HG02885 (cell line): ENCODE results near the gene ARID5B.

Experiments used
- ATAC-seq: cut with Tn5 transposase; IDR thresholded peaks from one replicate; pipeline ENCODE4 v1.9.1; 2021; ENCODE audit warnings: mild to moderate bottlenecking; ENCODE audit not compliant: unreplicated experiment, poor library complexity

The ARID5B gene

GRCh38 chr10:61903221-61903927, 1.9 kb downstream of the ARID5B start:
- peak; percentile 47 for ATAC-seq

GRCh38 chr10:61903928-61904344, 2.4 kb downstream of the ARID5B start:
- no peak for ATAC-seq

DNA sequence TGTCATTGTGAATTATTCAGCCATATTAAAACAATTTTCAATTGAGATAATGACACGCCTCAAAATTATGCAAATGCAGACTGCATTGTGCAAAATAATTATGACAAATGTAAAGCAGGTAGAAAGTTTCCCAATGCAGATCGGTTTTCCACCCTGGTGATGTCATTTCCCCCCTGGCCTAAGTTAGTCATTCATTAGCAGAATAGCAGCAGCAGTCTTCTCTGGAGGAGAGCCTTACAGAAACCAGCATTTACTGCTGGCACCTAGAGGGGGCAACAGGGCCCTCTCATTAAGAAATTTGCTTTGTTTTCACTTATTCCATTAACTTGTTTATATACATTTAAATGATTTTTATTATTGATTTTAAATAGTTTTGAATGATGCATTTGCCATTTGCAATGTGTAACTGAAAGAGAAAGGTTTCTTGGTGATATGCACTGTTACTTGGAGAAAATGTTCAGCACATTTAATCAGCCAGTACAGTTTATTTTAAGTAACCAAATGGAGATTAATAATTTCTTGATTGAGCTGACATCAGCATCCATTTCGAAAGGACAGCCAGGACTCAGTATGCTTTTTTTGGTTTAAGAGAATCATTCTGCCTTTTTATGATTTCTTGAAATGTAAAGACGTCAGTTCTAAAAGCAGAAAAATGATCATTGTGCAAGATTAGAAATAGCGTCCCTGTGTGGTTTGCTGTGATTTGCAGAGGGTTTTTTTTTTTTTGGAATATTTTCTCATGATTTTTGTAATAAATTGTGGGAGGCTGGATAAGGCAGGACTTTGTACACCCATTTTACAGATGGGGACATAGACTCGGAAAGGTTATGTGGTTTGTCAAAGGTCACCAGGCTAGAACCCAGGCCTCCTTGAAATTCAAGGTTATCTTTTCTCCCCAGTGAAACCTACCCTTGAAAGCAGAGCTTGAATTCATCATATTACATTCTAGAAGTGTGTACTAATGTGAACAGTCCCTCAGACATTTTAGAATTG, 3.5 kb downstream of the ARID5B start:
- peak; percentile 38 for ATAC-seq

DNA sequence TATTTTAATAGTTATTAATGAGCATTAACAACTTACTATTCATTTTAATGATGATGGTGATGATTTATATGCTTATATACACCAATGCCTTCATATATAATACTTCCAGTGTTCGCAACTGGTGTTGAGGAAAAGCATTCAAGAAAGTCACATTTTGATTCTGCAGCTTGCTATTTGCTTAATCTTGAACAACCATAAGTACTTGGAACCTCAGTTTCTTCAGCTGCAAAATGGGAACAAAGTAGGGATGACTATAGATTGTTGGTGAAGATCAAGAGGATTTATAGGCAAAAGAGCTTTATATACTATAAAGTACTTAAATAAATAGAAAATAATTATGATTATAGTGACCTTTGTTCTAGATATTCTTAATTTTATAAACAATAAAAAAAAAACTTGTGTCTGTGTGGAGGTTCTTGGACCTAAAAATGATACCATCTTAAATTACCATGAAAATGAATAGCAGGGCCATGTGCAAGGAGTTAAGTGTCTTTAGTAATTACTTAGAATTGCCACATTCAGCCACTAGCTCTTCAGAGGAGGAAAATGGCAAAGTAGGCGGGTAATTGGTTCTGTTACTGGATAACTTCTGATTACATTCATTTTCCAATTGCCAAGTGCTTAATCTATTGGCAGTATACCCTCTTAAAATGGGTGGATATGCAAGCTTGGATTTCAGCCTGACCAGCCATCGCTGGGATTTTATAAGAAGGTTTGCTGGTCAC, 4.5 kb downstream of the ARID5B start:
- no peak for ATAC-seq

DNA sequence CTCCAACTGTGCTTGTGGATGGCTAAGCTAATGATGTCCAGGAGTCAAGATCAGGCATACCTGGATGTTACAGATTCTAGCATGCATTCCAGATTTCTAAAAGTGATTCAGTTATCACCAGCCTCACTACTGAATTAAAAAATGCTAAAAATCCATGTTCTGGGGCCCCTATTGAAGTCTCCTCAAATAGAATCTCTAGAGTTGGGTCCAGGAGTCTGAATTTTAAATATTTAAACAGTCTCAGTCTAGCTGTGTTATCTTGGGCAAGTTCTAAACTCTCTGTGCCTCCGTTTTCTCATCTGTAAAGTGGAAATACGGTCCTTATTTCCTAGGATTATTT, 5.0 kb downstream of the ARID5B start:
- ATAC-seq, result no peak

DNA sequence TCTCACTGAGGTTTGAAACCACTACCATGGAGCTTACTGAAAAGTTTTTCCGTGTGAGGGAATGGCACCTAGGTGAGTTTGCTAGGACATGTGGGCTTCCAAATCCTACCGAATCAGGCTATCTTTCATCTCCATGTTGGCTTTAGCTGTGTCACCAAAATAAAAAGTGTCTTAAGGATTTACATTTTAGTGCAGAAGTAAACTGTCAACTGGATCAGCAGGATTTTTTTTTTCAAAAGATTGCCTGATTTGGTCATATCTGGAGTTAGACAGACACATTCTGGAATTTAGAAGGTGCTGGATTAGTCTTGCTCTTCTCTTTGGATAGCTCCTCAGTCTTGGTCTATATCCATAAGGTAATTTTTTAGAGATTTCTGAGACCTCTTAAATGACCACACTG, 5.5 kb downstream of the ARID5B start:
- no peak for ATAC-seq

DNA sequence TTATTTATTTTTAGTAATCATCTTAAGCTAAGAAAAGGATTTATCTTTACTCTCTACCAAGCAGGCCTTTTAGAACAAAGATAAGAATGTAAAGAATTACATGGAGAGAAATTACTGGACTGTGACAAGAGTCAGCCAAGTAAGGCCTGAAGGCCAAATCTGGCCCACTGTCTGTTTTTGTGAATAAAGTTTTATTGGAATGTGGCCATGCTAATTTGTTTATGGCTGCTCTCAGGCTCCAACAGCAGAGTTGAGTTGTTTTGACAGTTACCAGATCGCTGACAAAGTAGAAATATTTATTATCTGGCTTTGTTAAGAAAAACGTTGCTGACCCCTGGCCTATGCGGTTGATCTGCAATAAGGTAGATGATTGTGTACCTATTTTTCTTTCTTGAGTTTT, 6.1 kb downstream of the ARID5B start:
- no peak for ATAC-seq

GRCh38 chr10:61910226-61910805, 8.8 kb downstream of the ARID5B start:
- ATAC-seq, result no peak

DNA sequence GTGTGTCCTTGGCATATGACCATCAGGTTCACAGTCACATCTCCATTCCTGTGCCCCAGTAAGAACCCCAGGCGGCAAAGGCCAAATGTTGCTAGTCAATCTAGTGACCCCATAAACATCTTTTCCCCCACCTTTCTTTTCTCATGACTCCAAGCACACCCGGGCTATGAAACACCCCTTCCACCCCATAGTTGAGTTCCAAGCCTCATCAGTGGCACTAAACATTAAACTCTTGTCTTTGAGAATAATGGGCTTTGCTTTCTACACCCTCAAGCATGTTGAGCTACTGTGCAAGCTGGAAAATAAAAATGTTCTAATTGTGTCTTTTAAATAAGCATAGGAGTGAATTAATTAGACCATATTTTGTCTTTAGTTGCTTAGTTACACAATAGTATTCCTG, 9.4 kb downstream of the ARID5B start:
- ATAC-seq, result no peak

DNA sequence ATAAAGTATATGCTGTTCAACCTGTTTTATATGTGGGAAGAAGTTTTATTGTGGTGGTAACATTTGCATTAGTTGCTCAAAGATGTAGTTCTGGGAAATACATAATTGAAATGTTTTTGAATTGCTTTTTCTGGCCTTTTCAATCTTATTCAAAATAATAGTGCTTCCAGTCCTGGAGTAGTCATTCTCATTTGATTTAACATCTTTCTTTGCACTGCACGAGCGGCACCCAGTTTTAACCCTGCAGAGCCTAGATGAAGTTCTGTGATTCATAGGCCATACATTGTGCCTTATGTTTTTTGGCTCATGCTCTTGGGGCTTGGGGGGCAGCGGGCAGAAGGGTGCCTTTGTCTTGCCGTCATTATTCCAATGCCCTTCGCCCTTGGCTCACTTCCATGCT, 9.9 kb downstream of the ARID5B start:
- ATAC-seq, result no peak

DNA sequence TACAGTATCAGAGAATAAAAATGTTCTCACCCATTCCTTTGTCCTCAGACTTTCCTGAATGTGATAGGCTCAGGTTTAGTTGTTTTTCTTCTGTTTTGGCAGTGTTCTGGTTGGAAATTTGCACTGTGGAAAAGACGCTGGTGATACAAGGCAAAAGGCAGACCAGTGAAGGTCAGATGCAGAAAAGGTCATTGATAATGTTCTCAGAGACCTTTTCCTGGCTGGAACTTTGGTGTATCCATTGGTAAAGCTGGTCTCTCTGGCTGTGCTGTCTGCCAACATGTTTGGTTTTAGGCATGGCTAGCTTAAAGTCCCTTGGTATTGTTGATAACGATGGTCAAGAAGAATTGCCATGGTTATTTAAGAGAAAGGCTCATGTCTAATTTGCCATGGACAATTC, 11.5 kb downstream of the ARID5B start:
- no peak for ATAC-seq

DNA sequence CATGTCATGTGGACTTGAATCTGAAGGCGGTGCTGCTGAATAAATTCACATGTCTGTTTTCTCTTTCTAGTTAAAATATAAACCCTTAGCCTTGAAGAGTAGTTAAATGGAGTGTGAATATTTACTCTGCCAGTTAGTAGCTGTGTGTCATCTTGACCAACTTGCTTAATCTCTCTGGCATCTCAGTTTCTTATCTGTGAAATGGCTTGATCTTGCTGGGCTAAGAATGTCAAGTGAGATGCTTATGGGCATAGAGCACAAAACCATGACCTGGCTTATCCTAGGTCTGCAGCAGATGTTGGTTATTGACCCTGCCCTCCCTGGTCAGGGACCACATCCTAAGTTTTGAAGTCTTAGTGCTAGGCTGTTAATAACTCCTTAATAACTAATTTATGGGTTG, 16.6 kb downstream of the ARID5B start:
- no peak for ATAC-seq

DNA sequence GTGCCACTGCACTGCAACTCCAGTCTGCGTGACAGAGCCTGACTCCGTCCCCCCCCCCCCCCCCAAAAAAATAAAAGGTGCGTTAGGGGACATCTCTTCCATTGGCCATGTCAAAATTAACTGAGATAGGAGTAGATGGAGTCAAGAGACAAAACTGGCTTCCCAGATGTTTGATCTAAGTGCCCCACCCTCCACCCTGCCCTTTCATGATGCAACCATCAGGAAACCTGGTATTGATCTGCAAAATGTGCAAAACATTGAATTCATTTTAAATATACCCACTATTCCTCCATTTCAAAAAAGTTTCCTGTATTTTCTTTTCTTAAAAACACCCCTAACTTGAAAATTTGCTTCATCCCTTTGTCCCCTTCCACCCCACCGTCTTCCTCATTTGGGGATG, 17.5 kb downstream of the ARID5B start:
- no peak for ATAC-seq

DNA sequence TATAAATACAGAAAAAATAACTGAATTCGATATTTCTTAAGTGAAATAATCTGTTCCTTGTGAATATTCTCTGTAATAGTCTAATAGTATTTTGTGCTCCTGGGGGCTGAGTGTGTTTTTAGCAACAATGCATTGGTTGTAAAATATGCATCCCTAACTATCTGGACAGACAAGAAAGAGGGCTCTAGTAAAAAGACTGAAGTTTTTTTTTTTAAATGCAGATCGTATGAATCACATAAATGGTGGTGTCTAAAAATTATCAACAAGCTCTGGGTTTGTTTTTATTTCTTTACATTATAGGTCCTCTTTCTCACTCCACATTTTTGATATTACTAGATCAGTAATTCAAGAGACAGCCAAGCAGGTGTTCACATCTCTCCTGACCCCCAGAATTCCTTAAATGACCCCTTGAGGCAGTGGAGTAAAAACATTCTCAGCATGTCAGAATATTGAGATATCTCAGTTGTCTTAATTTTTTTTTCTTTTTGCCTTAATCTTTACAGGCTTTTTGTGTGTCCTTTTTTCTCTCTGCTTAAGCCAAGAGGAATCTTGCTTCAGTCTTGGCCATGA, 18.2 kb downstream of the ARID5B start:
- ATAC-seq, result no peak

- peak; percentile 88 for ATAC-seq
Measured at GRCh38 chr10:61921143-61921542, 19.6 kb downstream of the ARID5B start.

DNA sequence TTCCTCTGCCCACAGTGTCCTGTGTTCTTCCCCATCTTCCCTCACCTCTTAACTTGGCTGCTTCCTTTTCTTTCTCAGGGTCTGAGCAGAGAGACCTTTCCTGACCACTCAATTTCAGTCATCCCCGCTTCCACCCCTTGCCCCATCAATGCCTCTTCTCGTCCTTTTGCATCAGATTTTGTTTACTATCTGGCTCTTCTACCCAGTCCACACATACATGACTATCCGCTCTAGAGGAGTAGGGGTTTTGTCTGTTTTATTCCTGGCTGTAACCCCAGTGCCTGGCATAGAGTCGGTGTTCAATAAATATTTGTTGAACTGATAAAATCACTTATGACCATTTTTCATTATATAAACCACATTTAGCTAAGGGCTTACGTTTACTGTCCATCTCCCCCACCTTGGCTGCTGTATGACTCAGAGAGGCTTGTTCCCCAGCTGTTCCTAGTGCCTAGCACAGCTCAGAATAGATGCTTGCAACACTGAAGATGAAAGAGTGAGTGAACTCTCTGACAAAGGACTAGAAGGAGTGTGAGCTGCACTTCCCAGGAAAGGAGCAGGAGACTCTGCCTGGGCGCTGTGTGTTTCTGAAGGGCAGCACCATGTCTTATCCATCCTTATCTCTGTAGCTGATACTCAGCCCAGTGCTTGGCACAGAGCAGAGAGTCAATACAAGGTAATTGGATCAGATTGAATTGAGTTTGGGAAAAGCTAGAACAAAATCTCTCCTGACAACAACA, 21.9 kb downstream of the ARID5B start:
- ATAC-seq, result no peak

- no peak for ATAC-seq
Measured at GRCh38 chr10:61923950-61924274, 22.4 kb downstream of the ARID5B start.

DNA sequence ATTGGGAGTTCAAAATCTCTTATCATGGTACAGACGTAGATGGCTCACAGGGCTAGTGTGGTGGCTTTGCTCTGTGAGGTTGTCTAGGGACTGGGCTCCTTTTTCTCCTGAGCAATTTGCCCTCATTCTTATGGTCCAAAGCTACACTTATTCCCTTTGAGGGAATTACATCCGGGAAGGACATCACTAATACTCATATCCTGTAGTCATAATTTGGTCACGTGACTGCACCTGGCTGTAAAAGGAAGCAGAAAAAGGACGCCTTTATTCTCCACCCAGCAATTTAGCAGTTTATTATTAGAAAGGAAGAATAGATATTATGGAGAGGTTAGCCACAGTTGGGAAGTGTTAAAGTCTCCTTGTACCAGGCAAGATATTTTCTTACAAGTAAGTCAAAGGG, 28.1 kb downstream of the ARID5B start:
- ATAC-seq, result no peak

DNA sequence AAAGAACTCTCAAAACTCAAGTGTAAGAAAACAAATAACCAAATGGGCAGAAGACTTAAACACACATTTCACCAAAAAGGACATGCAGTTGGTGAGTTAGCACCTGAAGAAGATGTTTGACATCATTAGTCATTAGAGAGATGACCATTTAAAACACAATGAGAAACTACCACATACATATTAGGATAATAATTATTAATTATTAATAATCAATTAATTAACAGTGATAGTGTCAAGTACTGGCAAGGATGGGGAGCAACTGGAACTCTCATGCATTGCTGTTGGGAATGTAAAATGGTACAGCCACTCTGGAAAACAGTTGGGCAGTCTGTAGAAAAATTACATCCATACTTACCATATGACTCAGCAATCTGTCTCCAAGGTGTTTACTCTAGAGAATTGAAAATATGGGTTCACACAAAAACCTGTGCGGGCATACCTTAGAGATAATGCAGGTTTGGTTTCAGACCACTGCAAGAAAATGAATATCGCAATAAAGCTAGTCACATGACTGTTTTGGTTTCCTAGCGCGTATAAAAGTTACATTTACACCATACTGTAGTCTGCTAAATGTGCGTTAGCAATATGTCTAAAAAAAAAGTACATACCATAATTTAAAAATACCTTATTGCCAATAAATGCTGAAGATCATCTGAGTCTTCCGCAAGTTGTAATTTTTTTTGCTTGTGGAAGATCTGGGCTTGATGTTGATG, 30.3 kb downstream of the ARID5B start:
- no peak for ATAC-seq
